Muscle of arm (tissue), 12 donors: Measurements from ENCODE around the gene BPIFA1. TPM values are rescaled to one million over a fixed set of nuclear protein-coding genes. Genes with fewer than 3 reads are reported as not detected.

ENCODE experiments used
- DNase-seq: peaks from one replicate; pipeline ENCODE4 v3.0.0-alpha.2; 2013
- polyA plus RNA-seq, 12 donors: library from polyadenylated mRNA; unstranded; fragments of 120-200 nt; gene quantifications; one replicate each; pipeline ENCODE4 v1.2.1, GENCODE V29; 2013; ENCODE audit not compliant: insufficient read length in 12 of 12

BPIFA1 gene
- polyA plus RNA-seq, 12 donors = not detected

GRCh38 chr20:33277471-33278441 lies 42.0 kb downstream of the BPIFA1 start:
- DNase-seq = no peak

GRCh38 chr20:33278700-33279099 lies 42.9 kb downstream of the BPIFA1 start:
- no peak for DNase-seq

- no peak for DNase-seq
These were observed 43.6 kb downstream of the BPIFA1 start for GRCh38 chr20:33279261-33279910.

GRCh38 chr20:33280000-33280680 lies 44.3 kb downstream of the BPIFA1 start:
- DNase-seq = no peak

GRCh38 chr20:33280775-33281174 lies 45.0 kb downstream of the BPIFA1 start:
- DNase-seq = no peak

- DNase-seq = no peak
These were observed 45.9 kb downstream of the BPIFA1 start for GRCh38 chr20:33281550-33282146.

GRCh38 chr20:33282196-33282934 lies 46.6 kb downstream of the BPIFA1 start:
- no peak for DNase-seq

GRCh38 chr20:33282991-33283555 lies 47.3 kb downstream of the BPIFA1 start, which contains the start of gene BPIFB1:
Gene BPIFB1, plus strand, starts transcription at chr20:33283214. Its CDS starts 2,860 bp downstream, at chr20:33286074.
- DNase-seq = no peak

GRCh38 chr20:33284284-33284683 lies 48.5 kb downstream of the BPIFA1 start:
- no peak for DNase-seq

- no peak for DNase-seq
These were observed 49.1 kb downstream of the BPIFA1 start for GRCh38 chr20:33284937-33285336.

GRCh38 chr20:33285861-33286495 lies 50.2 kb downstream of the BPIFA1 start:
- no peak for DNase-seq

- DNase-seq = no peak
These were observed 52.1 kb downstream of the BPIFA1 start for GRCh38 chr20:33287884-33288283.

GRCh38 chr20:33290852-33291251 lies 55.1 kb downstream of the BPIFA1 start:
- no peak for DNase-seq

GRCh38 chr20:33291416-33291815 lies 55.6 kb downstream of the BPIFA1 start:
- no peak for DNase-seq

- peak; percentile 7 for DNase-seq
These were observed 56.1 kb downstream of the BPIFA1 start for GRCh38 chr20:33291830-33292355.

Other genes starting within 250 kb of the BPIFA1 start
- not detected for gene SUN5, start 231.6 kb upstream of the BPIFA1 start, polyA plus RNA-seq
- gene BPIFB2, start 228.3 kb upstream of the BPIFA1 start, polyA plus RNA-seq = not detected
- gene BPIFB6, start 204.3 kb upstream of the BPIFA1 start, polyA plus RNA-seq = not detected
- under 1 TPM in 3 of 12 donors, not detected in 9; 0.13 to 0.16 (median 0.14) TPM for gene BPIFB3, start 182.1 kb upstream of the BPIFA1 start, polyA plus RNA-seq
- under 1 TPM in 5 of 12 donors, not detected in 7; 0.11 to 0.29 (median 0.14) TPM for gene BPIFB4, start 156.4 kb upstream of the BPIFA1 start, polyA plus RNA-seq
- not detected for gene BPIFA2, start 67.8 kb upstream of the BPIFA1 start, polyA plus RNA-seq
- not detected for gene BPIFA3, start 18.6 kb upstream of the BPIFA1 start, polyA plus RNA-seq
- gene BPIFB1, start 47.2 kb downstream of the BPIFA1 start, polyA plus RNA-seq = under 1 TPM in 2 of 12 donors, not detected in 10; 0.09 to 0.14 TPM
- gene CDK5RAP1, start 165.5 kb downstream of the BPIFA1 start, polyA plus RNA-seq = 10 to 100 TPM in 11 of 12 donors, not detected in 1; 16.1 to 31.4 (median 23.8) TPM
- gene SNTA1, start 207.8 kb downstream of the BPIFA1 start, polyA plus RNA-seq = 10 to 100 TPM in 11 of 12 donors, not detected in 1; 11.2 to 41.1 (median 28.4) TPM